HG03175 (cell line): ENCODE results near the gene GATA5.

Experiments used
- ATAC-seq: cut with Tn5 transposase; IDR thresholded peaks from one replicate; pipeline ENCODE4 v1.9.1; 2021; ENCODE audit warnings: mild to moderate bottlenecking, moderate library complexity; ENCODE audit not compliant: unreplicated experiment

GATA5 gene

GRCh38 chr20:62418709-62419487 lies 56.9 kb downstream of the GATA5 start:
- no peak for ATAC-seq

- no peak for ATAC-seq
Observed at GRCh38 chr20:62417981-62418708, 57.6 kb downstream of the GATA5 start.

DNA sequence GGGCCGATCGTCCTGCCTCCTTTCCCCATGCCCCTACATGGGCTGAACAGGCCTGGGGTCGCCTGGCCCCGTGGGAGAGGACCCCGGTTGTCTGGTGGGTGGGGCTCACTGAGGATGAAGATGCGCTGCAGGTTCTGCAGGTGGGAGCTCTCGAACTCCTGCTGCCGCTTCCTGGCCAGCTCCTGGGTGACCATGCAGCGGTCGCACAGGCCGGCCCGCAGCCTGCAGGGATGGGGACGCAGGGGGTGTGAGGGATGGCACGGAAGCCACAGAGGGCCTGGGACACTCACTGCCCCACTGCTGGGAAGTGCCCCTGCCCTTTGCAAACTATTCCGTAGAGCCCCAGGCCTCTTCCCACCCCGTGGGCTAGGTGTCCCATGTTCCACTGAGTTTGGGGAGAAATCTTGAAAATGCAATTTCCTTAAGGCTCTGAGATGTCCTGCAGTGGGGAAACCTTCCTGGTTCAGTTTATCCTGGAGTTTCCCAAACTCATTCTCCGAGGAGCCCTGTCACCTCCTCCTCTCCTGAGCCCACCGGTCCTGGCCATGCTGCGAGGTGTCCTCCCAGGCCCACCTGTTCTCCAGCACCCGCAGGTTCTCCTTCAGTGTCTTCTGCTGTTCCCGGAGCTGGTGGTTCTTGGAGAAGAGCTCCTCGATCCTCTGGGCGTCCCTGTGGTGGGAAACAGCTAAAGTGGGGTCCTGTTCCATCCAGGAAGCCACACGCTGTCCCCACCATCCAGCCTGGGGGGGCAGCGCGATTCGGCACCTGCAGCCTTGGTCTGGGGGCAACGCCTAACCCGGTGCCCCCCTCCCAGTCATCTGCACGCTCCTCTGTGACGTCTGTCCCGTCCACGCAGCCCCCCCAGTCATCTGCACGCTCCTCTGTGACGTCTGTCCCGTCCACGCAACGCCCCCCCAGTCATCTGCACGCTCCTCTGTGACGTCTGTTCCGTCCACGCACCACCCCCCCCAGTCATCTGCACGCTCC lies 58.9 kb downstream of the GATA5 start:
- no peak for ATAC-seq

DNA sequence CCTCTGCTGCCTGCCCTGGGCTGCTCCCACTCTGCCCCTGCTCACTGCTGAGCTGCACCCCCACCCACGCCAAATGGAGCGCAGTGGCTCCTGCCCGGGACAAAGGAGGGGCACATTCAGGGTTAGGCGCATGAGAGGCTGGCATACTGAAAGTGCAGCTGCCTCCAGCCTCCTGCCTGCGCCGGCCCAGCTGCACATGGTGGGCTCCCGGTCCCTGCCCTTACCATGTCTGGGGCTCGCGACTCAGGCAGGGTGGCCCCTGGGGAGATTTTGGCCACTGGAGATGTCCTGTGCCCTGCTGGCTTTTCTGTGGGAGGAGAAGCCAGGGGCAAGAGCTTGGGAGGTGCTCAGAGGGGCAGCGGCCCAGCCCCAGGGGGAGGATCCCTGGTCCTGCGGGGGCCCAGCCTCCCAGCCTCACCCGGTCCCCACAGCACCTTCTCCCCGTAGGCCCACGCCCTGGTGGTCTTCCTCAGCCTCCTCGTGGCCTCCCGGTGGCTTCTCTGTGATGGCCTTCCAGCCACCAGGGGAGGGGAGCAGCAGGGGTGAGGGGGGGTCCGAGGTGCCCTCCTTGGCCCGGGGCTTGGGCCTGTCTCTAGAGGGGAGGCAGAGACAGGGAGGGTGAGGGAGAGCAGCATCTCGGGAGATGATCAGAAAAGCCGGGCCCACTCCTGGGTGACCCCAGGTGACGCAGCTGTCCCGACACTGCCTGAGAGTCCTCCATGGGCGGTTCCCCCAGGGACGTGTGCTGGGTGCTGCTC lies 60.3 kb downstream of the GATA5 start:
- ATAC-seq, result no peak

- no peak for ATAC-seq
Observed at GRCh38 chr20:62413896-62414481, 61.8 kb downstream of the GATA5 start.
